WTC11 (cell line): Measurements from ENCODE around the gene RUNX2.

Source experiments
- MAX ChIP-seq: sonication (generic); formaldehyde crosslinking; IDR thresholded peaks from 2 replicates; pipeline ENCODE4 v1.8.0; 2022; ENCODE audit warnings: mild to moderate bottlenecking, missing genetic modification reagents
- SP1 ChIP-seq: sonication (generic); formaldehyde crosslinking; conservative IDR thresholded peaks from 2 replicates; pipeline ENCODE4 v1.8.1; 2022; ENCODE audit warnings: missing genetic modification reagents
- ZNF281 ChIP-seq: sonication (generic); formaldehyde crosslinking; IDR thresholded peaks from 2 replicates; pipeline ENCODE4 v1.8.0; 2023; ENCODE audit warnings: mild to moderate bottlenecking, missing genetic modification reagents

DNA sequence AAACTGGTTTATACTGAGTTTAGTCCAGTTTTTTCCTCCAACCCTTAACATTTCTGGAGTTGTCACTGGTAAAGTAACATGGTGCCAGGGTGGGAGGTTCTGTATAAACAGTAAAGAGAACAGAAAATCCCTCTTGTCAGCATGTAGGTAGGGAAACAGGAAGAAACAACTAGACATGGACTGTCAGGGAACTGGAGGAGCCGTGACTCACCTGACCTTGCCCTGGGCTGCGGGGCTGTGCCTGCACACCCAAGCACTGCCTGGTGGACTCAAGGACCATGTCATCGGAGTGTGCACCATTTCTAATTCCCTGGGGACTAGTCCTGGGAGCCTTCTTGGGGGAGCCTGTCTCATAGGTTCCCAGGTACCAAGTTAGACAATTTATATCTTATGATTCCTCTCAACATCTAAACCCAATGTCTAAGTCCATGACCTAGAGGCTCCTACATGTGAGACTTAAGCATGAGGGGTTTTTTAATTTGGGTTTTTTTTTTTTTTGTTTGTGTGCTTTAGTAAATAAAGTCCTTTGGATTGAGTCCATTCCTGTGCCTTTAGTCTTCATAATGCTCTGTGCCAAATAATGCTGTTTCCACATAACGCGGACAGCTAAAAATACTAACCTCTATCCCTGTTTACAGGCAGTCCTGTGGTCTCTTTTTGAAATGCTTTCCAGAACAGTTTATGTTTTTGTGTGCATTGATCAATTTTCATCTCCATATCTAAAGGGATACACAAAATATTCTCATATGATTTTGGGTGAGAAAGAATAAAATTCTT lies 186.5 kb downstream of the RUNX2 start:
- no peak for TF ChIP-seq MAX (CRISPR knock-in tag)
- TF ChIP-seq ZNF281 (CRISPR knock-in tag): no peak
- no peak for TF ChIP-seq SP1 (CRISPR knock-in tag)
